ENCODE results near the gene FAM20B.

The FAM20B gene

DNA sequence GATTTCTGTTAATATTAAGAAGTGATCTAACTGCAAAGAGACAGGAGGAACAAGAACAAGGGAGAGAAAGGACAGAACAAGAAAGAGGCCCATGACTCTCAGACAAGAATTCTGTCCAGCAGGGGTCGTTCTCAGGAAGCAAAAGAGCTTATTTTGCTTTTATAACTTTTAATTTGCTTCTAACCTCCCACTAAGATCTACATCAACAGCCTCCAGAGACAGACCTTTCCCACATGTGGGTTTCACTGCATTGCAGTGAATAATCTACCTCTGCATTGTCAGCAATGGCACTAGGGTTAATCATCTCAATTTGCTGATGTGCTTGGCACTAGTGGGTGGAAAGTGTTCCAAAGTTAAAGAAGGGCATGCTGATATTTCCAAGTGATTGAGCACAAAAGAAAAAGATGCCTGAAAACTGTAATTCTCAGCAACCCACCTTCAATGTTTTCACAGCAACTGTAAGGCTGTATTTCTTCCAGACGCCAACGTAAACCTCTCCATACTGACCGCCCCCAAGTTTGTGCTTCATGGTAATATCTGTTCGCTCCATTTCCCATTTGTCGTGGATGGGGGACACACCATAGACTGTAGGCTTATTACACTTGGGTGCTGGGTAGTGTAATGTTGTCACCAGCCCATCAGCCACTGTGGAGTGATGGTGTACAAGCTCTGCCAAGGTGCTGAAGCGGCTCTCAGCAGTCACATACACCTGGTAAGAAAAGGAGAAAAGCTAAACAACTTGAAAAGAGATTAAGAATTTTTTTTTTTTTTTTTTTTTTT is 95.7 kb downstream of the FAM20B start:
- peak; percentile 79 for FAIRE-seq
- DNase-seq (ENCODE audit: extremely low spot score, insufficient read length, low read depth) = no peak

DNA sequence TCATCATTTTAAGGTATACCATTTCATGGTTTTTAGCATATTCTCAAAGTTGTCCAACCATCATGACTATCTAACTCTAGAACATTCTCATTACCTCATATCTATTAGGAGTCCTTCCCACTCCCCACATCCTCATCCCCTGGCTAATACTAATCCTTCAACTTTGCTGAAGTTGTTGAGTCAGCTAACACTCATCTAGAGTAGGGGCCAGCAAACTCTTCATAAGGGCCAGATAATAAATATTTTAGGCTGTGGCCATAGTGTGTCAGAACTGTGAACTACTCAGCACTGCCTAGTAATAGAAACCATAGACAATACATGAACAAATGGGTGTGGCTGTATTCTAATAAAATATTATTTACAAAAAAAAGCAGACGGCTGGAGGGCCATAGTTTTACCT is 99.2 kb downstream of the FAM20B start:
- DNase-seq (ENCODE audit: extremely low spot score, insufficient read length, low read depth) (no peak), FAIRE-seq (no peak)
